CD14-positive monocyte (primary cell): ENCODE data around the gene TP53TG5. TPM values are rescaled to one million over a fixed set of nuclear protein-coding genes. Genes with fewer than 3 reads are reported as not detected.
A peak's percentile ranks its signal among the peaks of the same experiment; 100 is the strongest.

Source experiments
- DNase-seq, 3 donors: peaks; one replicate each; pipeline ENCODE4 v3.0.0-alpha.2; 2011 to 2022
- H2AFZ ChIP-seq: 2 replicates; pipeline ENCODE4 v1.6.0; 2012; ENCODE audit warnings: mild to moderate bottlenecking, low read depth, low read length, inconsistent platforms; ENCODE audit not compliant: insufficient read depth, poor library complexity, severe bottlenecking
- H3K27ac ChIP-seq, 2 donors: 1 replicate in 1 of 2; 2 replicates in 1 of 2; pipeline ENCODE4 v1.5.1; 2012 to 2013; ENCODE audit warnings: low read length in 2 of 2, control low read depth in 1 of 2, inconsistent platforms in 1 of 2, low read depth in 1 of 2, mild to moderate bottlenecking in 1 of 2
- H3K27me3 ChIP-seq, 2 donors: one replicate each; pipeline versions ENCODE4 v1.6.0 to v1.6.1; 2011 to 2013; ENCODE audit warnings: low read length in 2 of 2; ENCODE audit not compliant: control insufficient read depth in 2 of 2, insufficient read depth in 2 of 2
- H3K36me3 ChIP-seq, 2 donors: replicated peaks in 1 of 2; 1 replicate in 1 of 2; 2 replicates in 1 of 2; pipeline versions ENCODE4 v1.5.1 to v1.6.1; 2012 to 2013; ENCODE audit warnings: low read length in 2 of 2, control low read depth in 1 of 2, inconsistent platforms in 1 of 2, mild to moderate bottlenecking in 1 of 2; ENCODE audit not compliant: insufficient read depth in 2 of 2, control insufficient read depth in 1 of 2
- H3K4me1 ChIP-seq, 2 donors: 1 replicate in 1 of 2; 2 replicates in 1 of 2; pipeline versions ENCODE4 v1.5.1 to v1.6.1; 2012 to 2013; ENCODE audit warnings: low read length in 2 of 2, control low read depth in 1 of 2, inconsistent platforms in 1 of 2, mild to moderate bottlenecking in 1 of 2, moderate library complexity in 1 of 2; ENCODE audit not compliant: insufficient read depth in 2 of 2, control insufficient read depth in 1 of 2
- H3K4me2 ChIP-seq: replicated peaks from 2 replicates; pipeline ENCODE3; 2012; ENCODE audit warnings: low read length, moderate library complexity, mild to moderate bottlenecking; ENCODE audit not compliant: poor library complexity, severe bottlenecking; ENCODE audit errors: extremely low read depth
- H3K4me3 ChIP-seq, 3 experiments: fragments of 200-600 bp in 1 of 3; sonication (generic) in 1 of 3; replicated peaks in 1 of 3; 1 replicate in 2 of 3; 2 replicates in 1 of 3; pipeline ENCODE4 v1.5.1; 2011 to 2013; ENCODE audit warnings: low read length in 3 of 3, mild to moderate bottlenecking in 3 of 3, control low read depth in 2 of 3, low read depth in 2 of 3, inconsistent platforms in 1 of 3, moderate library complexity in 1 of 3
- H3K79me2 ChIP-seq: 2 replicates; pipeline ENCODE4 v1.6.0; 2012; ENCODE audit warnings: mild to moderate bottlenecking, control low read depth, inconsistent platforms, low read length, moderate library complexity; ENCODE audit not compliant: insufficient read depth
- H3K9ac ChIP-seq: 2 replicates; pipeline ENCODE4 v1.6.0; 2017; ENCODE audit warnings: low read length, mild to moderate bottlenecking; ENCODE audit not compliant: insufficient read depth, poor library complexity, severe bottlenecking
- H3K9me3 ChIP-seq, 2 donors: replicated peaks in 1 of 2; 1 replicate in 1 of 2; 2 replicates in 1 of 2; pipeline versions ENCODE4 v1.5.1 to v1.6.1; 2012 to 2013; ENCODE audit warnings: low read length in 2 of 2, control low read depth in 1 of 2; ENCODE audit not compliant: control insufficient read depth in 1 of 2, insufficient read depth in 1 of 2
- H4K20me1 ChIP-seq: 2 replicates; pipeline ENCODE4 v1.6.0; 2012; ENCODE audit warnings: mild to moderate bottlenecking, low read length, control low read depth, moderate library complexity; ENCODE audit not compliant: insufficient read depth
- H3K27ac Mint-ChIP-seq, 7 donors: one replicate each; pipeline ENCODE4 v1.8.0; 2020; ENCODE audit warnings: mild to moderate bottlenecking in 7 of 7, mixed read lengths in 7 of 7, moderate library complexity in 6 of 7, inconsistent platforms in 2 of 7
- H3K27me3 Mint-ChIP-seq, 3 donors: one replicate each; pipeline ENCODE4 v1.8.0; 2021 to 2022; ENCODE audit warnings: low read depth in 3 of 3, mild to moderate bottlenecking in 3 of 3, mixed read lengths in 3 of 3, moderate library complexity in 3 of 3, inconsistent platforms in 1 of 3
- H3K36me3 Mint-ChIP-seq, 2 donors: one replicate each; pipeline ENCODE4 v1.8.0; 2020; ENCODE audit warnings: mixed read lengths in 2 of 2, inconsistent platforms in 1 of 2, mild to moderate bottlenecking in 1 of 2
- H3K4me1 Mint-ChIP-seq: one replicate; pipeline ENCODE4 v1.8.0; 2020; ENCODE audit warnings: mild to moderate bottlenecking, mixed read lengths
- H3K4me3 Mint-ChIP-seq, 2 donors: one replicate each; pipeline ENCODE4 v1.8.0; 2020; ENCODE audit warnings: mild to moderate bottlenecking in 2 of 2, mixed read lengths in 2 of 2, moderate library complexity in 1 of 2
- H3K9me3 Mint-ChIP-seq, 7 donors: one replicate each; pipeline ENCODE4 v1.8.0; 2020 to 2022; ENCODE audit warnings: mixed read lengths in 7 of 7, mild to moderate bottlenecking in 6 of 7, moderate library complexity in 6 of 7, inconsistent platforms in 2 of 7
- CTCF ChIP-seq: fragments of 200-600 bp; IDR thresholded peaks from one replicate; pipeline ENCODE4 v1.8.0; 2022; ENCODE audit warnings: antibody characterized with exemption, mild to moderate bottlenecking
- WGBS: methylation state at CpG from one replicate; pipeline ENCODE4 v1.1.5; 2013; ENCODE audit warnings: missing lambda C conversion rate; ENCODE audit not compliant: insufficient coverage; 5-methylcytosine and 5-hydroxymethylcytosine counted together
- intact Hi-C, 2 donors: fragments of 100-400 bp; cut with micrococcal nuclease; formaldehyde crosslinking; loops; one replicate each; pipeline versions ENCODE4 v1.15.0 to v1.15.1; 2023
- polyA plus RNA-seq, 3 donors: library from polyadenylated mRNA; depleted of rRNA in 1 of 3; unstranded in 2 of 3; stranded (reverse) in 1 of 3; fragments of 300-500 nt in 2 of 3; fragments of >200 nt in 1 of 3; fragmentation: Illumina TruSeq in 2 of 3; gene quantifications; 1 replicate in 2 of 3; 2 replicates in 1 of 3; pipeline ENCODE4 v1.2.3, GENCODE V29; 2012 to 2021

Gene TP53TG5
- polyA plus RNA-seq, 3 donors = 0.11 TPM; not detected in 2

- Mint-ChIP-seq H3K4me1 (peaks cover 50% of the 10 kb centered on the region), H3K27me3 (peaks cover 10 to 26% (median 18%) of the 10 kb centered on the region in 3 donors), H3K36me3 (peaks cover 0 to 12% of the 10 kb centered on the region in 2 donors), H3K4me3 (peak overlapping the region in 1 of 2 donors; percentile 46), H3K27ac (peak overlapping the region in 2 of 7 donors; percentile 15 to 21), H3K9me3 (peaks cover 0 to 3% (median 0%) of the 10 kb centered on the region in 7 donors)
- peaks cover 29 to 51% of the 10 kb centered on the region in 2 donors for H3K4me1 ChIP-seq
- 44% methylated on average over 2 of the region's 3 CpGs for WGBS
- H3K4me2 ChIP-seq = no peak overlapping the region
- peaks cover 8% of the 10 kb centered on the region for H3K79me2 ChIP-seq
- no peak overlapping the region for H3K9ac ChIP-seq
- DNase-seq = peak in 1 of 3 donors; percentile 35
- H3K27ac ChIP-seq = no peak overlapping the region
- no peak for TF ChIP-seq CTCF
- H2AFZ ChIP-seq = no peak overlapping the region
- H3K27me3 ChIP-seq = peaks cover 0 to 9% of the 10 kb centered on the region in 2 donors
- H3K36me3 ChIP-seq = no peaks in the 10 kb centered on the region
- H3K9me3 ChIP-seq = no peaks in the 10 kb centered on the region
- no peak overlapping the region for H3K4me3 ChIP-seq
- H4K20me1 ChIP-seq = no peaks in the 10 kb centered on the region
- intact Hi-C loops = no loop called here
These were observed 31.8 kb downstream of the TP53TG5 start for GRCh38 chr20:45346291-45346718.

GRCh38 chr20:45345104-45345936 is 32.8 kb downstream of the TP53TG5 start:
- no peak for DNase-seq
- Histone ChIP-seq H3K36me3 (no peaks in the 10 kb centered on the region), H3K79me2 (peaks cover 8% of the 10 kb centered on the region), H3K4me2 (no peak overlapping the region), H3K4me1 (peaks cover 29 to 51% of the 10 kb centered on the region in 2 donors), H4K20me1 (no peaks in the 10 kb centered on the region), H3K27ac (no peak overlapping the region), H2AFZ (no peak overlapping the region), H3K27me3 (peaks cover 0 to 9% of the 10 kb centered on the region in 2 donors), H3K9ac (no peak overlapping the region), H3K9me3 (no peaks in the 10 kb centered on the region), H3K4me3 (no peak overlapping the region)
- TF ChIP-seq CTCF = no peak
- Mint-ChIP-seq H3K27ac (peak overlapping the region in 5 of 7 donors; percentile 17 to 81 (median 33)), H3K36me3 (peaks cover under 1 to 13% of the 10 kb centered on the region in 2 donors), H3K9me3 (peaks cover 0 to 3% (median 0%) of the 10 kb centered on the region in 7 donors), H3K4me3 (peak overlapping the region in 1 of 2 donors; percentile 46), H3K4me1 (peaks cover 50% of the 10 kb centered on the region), H3K27me3 (peaks cover 10 to 26% (median 16%) of the 10 kb centered on the region in 3 donors)
- WGBS = 71% methylated on average over 2 of the region's 9 CpGs
- intact Hi-C loops = no loop called here
